ENCODE results near the gene CYP11A1.

CYP11A1 gene

GRCh38 chr15:74400313-74400860 lies 32.9 kb upstream of the CYP11A1 start:
- FAIRE-seq (no peak), DNase-seq (ENCODE audit: insufficient read length) (no peak)
- TF ChIP-seq TAF1 (IDR thresholded peaks at IDR 0.05; ENCODE audit: borderline replicate concordance, low read depth, low read length) = no peak
- 0 out of 2 replicates have a peak, but pooled peaks have one; percentile 37 for TF ChIP-seq POLR2A (IDR thresholded peaks at IDR 0.05; ENCODE audit: low read depth, low read length)

GRCh38 chr15:74399511-74400312 lies 32.3 kb upstream of the CYP11A1 start:
- DNase-seq (ENCODE audit: insufficient read length) (no peak), FAIRE-seq (peak; percentile 88)
- 0 out of 2 replicates have a peak, but pooled peaks have one; percentile 15 for TF ChIP-seq TAF1 (IDR thresholded peaks at IDR 0.05; ENCODE audit: borderline replicate concordance, low read depth, low read length)
- peak; percentile 63; the same call in 1 of the 2 replicates for TF ChIP-seq POLR2AphosphoS5 (IDR thresholded peaks at IDR 0.05; ENCODE audit: low read depth, low read length)
- peak; percentile 11 for TF ChIP-seq POLR2A (IDR thresholded peaks at IDR 0.05; ENCODE audit: low read depth, low read length)

GRCh38 chr15:74399100-74399499 lies 31.7 kb upstream of the CYP11A1 start:
- TF ChIP-seq POLR2AphosphoS5 (IDR thresholded peaks at IDR 0.05; ENCODE audit: low read depth, low read length) (no peak), TAF1 (IDR thresholded peaks at IDR 0.05; ENCODE audit: borderline replicate concordance, low read depth, low read length) (no peak), POLR2A (IDR thresholded peaks at IDR 0.05; ENCODE audit: low read depth, low read length) (no peak)
- FAIRE-seq (peak; percentile 42), DNase-seq (ENCODE audit: insufficient read length) (no peak)

DNA sequence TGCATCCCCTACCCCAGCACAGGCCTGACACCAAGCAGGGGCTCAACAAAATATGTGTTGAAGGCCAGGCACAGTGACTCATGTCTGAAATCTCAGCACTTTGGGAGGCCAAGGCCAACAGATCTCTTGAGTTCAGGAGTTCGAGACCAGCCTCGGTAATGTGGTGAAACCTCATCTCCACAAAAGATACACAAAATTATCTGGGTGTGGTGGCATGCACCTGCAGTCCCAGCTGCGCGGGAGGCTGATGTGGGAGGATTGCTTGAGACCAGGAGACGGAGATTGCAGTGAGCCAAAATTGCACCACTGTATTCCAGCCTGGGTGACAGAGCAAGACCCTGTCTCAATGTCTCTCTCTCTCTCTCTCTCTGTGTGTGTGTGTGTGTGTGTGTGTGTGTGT lies 30.7 kb upstream of the CYP11A1 start:
- FAIRE-seq (peak; percentile 33), DNase-seq (ENCODE audit: insufficient read length) (no peak)
- TF ChIP-seq TAF1 (IDR thresholded peaks at IDR 0.05; ENCODE audit: borderline replicate concordance, low read depth, low read length) = no peak
- no peak for TF ChIP-seq POLR2A (IDR thresholded peaks at IDR 0.05; ENCODE audit: low read depth, low read length)
- TF ChIP-seq POLR2AphosphoS5 (IDR thresholded peaks at IDR 0.05; ENCODE audit: low read depth, low read length) = no peak

- FAIRE-seq (no peak), DNase-seq (ENCODE audit: insufficient read length) (no peak)
- no peak for TF ChIP-seq POLR2AphosphoS5 (IDR thresholded peaks at IDR 0.05; ENCODE audit: low read depth, low read length)
- 0 out of 2 replicates have a peak, but pooled peaks have one; percentile 27 for TF ChIP-seq POLR2A (IDR thresholded peaks at IDR 0.05; ENCODE audit: low read depth, low read length)
These were observed 30.0 kb upstream of the CYP11A1 start for GRCh38 chr15:74397239-74398068.

DNA sequence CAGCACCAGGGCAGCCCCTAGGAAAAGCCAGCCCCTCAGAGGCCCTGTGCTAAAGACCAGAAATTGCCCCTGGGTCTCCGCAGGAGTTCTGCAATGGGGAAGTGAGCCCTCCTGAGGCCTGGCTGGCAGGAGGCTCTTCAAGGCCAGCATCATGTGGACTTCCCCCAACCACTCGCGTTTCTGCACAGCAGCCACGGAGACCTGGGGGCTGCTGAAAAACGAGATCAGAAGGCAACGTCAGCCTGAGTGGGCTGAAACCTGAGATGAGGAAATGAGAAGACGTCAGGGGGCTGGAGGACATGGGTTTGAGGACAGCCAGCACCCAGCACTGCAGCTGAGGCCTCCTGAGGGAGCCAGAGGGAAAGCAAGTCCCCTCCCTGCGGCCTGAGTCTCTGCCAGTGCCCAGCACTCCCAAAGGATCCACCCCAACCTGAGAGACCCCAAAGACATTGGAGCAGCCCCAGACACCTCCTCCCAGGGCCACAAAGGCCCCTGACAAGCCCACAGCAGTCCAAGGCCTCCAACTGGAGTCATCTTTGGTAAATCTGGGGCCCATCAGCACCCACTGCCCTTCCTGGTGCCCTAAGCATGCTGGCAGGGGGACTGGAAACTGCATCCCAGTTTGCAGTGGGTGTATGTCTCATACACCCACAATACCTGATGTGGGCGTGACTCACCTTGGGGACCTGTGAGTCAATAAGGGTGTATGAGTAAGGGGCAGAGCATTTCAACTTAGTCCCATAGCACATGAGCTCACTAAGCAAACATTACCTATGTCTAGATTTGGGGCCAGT lies 29.2 kb upstream of the CYP11A1 start:
- FAIRE-seq = peak; percentile 98
- DNase-seq (ENCODE audit: insufficient read length) = peak; percentile 77
- peak; percentile 81 for TF ChIP-seq POLR2AphosphoS5 (IDR thresholded peaks at IDR 0.05; ENCODE audit: low read depth, low read length)
- peak; percentile 81 for TF ChIP-seq POLR2A (IDR thresholded peaks at IDR 0.05; ENCODE audit: low read depth, low read length)
- TF ChIP-seq TAF1 (IDR thresholded peaks at IDR 0.05; ENCODE audit: borderline replicate concordance, low read depth, low read length) = no peak

- DNase-seq (ENCODE audit: insufficient read length) (no peak), FAIRE-seq (no peak)
- TF ChIP-seq POLR2AphosphoS5 (IDR thresholded peaks at IDR 0.05; ENCODE audit: low read depth, low read length) (no peak), TAF1 (IDR thresholded peaks at IDR 0.05; ENCODE audit: borderline replicate concordance, low read depth, low read length) (no peak), POLR2A (IDR thresholded peaks at IDR 0.05; ENCODE audit: low read depth, low read length) (no peak)
These were observed 28.6 kb upstream of the CYP11A1 start for GRCh38 chr15:74396146-74396438.

GRCh38 chr15:74395319-74396145 lies 28.1 kb upstream of the CYP11A1 start:
- TF ChIP-seq POLR2AphosphoS5 (IDR thresholded peaks at IDR 0.05; ENCODE audit: low read depth, low read length) (no peak), TAF1 (IDR thresholded peaks at IDR 0.05; ENCODE audit: borderline replicate concordance, low read depth, low read length) (no peak), POLR2A (IDR thresholded peaks at IDR 0.05; ENCODE audit: low read depth, low read length) (no peak)
- DNase-seq (ENCODE audit: insufficient read length) (no peak), FAIRE-seq (peak; percentile 51)

DNA sequence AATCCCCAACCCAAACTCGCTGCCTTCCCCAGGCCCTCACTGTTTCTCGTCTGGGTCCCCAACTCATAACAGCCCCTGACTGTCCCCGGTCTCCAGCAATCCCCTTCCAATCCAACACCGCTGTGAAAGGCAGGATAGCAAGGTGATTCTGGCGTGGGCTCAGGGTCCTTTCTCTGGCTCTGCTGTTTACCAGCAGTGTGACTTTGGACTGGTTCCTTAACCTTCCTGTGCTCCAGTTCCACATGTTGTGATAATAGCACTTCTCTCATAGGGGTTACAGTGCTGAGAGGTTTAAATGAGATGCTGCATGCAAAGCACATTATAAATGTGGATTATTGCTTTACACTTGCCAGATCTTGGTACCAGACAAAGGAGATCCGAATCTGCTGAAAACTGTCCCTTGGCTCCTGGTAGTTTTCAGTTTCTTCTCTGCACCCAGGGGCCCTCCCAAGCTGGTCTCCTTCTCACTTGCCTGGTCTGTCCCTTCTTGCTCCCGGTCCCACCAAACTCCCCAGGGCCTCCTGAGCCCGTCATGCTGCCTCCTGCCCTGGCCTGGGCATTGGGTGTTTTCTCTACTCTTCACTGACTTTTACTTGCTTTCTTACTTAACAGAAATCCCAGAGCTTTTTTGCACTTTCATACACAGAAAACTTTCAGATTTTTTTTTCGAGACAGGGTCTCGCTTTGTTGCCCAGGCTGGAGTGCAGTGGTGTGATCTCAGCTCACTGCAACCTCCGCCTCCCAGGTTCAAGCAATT lies 26.8 kb upstream of the CYP11A1 start:
- DNase-seq (ENCODE audit: insufficient read length) (peak; percentile 25), FAIRE-seq (peak; percentile 74)
- TF ChIP-seq TAF1 (IDR thresholded peaks at IDR 0.05; ENCODE audit: borderline replicate concordance, low read depth, low read length) = no peak
- peak; percentile 29; the same call in 1 of the 2 replicates for TF ChIP-seq POLR2AphosphoS5 (IDR thresholded peaks at IDR 0.05; ENCODE audit: low read depth, low read length)
- no peak for TF ChIP-seq POLR2A (IDR thresholded peaks at IDR 0.05; ENCODE audit: low read depth, low read length)

- FAIRE-seq = no peak
- TF ChIP-seq POLR2A (IDR thresholded peaks at IDR 0.05; ENCODE audit: low read depth, low read length) (no peak), POLR2AphosphoS5 (IDR thresholded peaks at IDR 0.05; ENCODE audit: low read depth, low read length) (no peak), TAF1 (IDR thresholded peaks at IDR 0.05; ENCODE audit: borderline replicate concordance, low read depth, low read length) (no peak)
- no peak for DNase-seq (ENCODE audit: insufficient read length)
These were observed 26.0 kb upstream of the CYP11A1 start for GRCh38 chr15:74393423-74393822.

Measured in GM12892 (cell line).